ENCODE measurements around the gene CGNL1.

The CGNL1 gene, protein sequence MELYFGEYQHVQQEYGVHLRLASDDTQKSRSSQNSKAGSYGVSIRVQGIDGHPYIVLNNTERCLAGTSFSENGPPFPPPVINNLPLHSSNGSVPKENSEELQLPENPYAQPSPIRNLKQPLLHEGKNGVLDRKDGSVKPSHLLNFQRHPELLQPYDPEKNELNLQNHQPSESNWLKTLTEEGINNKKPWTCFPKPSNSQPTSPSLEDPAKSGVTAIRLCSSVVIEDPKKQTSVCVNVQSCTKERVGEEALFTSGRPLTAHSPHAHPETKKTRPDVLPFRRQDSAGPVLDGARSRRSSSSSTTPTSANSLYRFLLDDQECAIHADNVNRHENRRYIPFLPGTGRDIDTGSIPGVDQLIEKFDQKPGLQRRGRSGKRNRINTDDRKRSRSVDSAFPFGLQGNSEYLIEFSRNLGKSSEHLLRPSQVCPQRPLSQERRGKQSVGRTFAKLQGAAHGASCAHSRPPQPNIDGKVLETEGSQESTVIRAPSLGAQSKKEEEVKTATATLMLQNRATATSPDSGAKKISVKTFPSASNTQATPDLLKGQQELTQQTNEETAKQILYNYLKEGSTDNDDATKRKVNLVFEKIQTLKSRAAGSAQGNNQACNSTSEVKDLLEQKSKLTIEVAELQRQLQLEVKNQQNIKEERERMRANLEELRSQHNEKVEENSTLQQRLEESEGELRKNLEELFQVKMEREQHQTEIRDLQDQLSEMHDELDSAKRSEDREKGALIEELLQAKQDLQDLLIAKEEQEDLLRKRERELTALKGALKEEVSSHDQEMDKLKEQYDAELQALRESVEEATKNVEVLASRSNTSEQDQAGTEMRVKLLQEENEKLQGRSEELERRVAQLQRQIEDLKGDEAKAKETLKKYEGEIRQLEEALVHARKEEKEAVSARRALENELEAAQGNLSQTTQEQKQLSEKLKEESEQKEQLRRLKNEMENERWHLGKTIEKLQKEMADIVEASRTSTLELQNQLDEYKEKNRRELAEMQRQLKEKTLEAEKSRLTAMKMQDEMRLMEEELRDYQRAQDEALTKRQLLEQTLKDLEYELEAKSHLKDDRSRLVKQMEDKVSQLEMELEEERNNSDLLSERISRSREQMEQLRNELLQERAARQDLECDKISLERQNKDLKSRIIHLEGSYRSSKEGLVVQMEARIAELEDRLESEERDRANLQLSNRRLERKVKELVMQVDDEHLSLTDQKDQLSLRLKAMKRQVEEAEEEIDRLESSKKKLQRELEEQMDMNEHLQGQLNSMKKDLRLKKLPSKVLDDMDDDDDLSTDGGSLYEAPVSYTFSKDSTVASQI

DNA sequence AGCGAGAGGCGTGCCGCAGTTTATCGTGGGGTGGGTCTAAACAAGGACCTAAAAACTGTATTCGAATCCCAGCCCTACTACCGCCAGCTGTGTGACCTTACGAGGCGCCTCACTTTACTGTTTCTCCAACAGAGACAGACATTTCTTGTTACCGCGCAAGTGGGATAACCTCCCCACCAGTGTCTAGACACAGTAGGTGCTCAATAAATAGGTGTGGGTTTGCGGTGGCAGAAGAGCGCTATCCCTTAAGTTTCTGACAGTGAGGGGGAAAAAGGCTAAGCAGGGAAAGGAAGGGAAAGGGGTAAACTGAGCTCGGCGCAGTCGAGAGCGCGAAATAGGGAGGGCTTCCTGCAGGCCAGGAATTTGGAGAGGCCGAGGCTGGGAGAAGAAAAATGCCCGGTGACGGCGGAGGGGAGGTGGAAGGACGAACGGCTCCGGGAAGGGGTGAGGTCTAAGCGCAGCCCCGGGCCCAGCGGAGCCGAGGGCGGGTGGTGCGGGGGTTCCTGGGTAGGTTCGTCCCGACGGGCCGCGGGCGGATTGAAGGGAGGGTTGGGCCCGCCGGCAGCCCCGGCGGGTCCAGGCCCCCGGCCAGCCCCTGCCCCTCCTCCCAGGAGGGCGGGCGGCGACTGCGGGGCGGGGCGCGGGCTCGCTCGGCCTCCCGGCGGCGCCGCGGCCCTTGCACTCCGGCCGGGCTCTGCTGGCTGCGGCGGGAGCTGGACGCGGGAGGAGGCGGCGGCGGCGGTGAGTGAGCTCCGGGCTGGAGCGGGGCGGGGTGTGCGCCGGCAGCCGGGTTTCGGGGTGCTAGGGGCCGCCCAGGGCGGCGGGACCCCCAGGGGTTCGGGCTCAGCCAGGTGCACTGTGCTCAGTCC lies at the start of gene CGNL1:
Gene CGNL1, plus strand, starts transcription at position 679 of the 869 bp plus-strand sequence. CDS start 61,495 bp downstream, outside the sequence.
- no peak within 1 kb of the TSS for H2AFZ ChIP-seq (ENCODE audit: low read depth, low read length, severe bottlenecking)

DNA sequence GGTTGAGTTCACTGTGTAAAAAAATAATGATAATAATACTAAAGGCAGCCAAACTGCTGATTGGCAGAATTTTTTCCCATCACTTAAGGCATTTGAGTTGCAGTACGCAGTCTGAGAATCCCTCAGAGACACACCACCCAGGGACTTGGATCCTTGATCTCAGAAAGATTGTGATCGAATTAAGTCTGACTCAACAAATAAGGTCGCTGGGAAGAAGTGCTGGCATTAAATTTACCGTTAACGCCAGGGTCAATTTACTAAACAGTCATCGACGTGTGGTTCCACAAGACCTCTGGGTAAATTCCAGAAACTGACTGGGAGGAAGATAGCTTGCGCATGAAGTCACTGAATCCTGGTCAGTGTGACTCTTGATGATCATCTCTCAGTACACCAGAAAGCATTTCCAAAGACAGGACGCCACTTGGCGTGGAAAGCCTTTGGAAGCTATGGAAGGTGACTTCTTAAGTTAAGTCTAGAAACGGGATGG lies 48.3 kb upstream of the CGNL1 start:
- Histone ChIP-seq H3K4me2 (ENCODE audit: low read depth, low read length, poor library complexity, severe bottlenecking) (no peak overlapping the region), H3K79me2 (ENCODE audit: insufficient read depth, low read length) (no peaks in the 10 kb centered on the region), H3K27ac (ENCODE audit: low read depth, low read length) (no peak overlapping the region), H2AFZ (ENCODE audit: low read depth, low read length, severe bottlenecking) (no peak overlapping the region), H3K9me3 (ENCODE audit: insufficient read depth, low read length) (no peaks in the 10 kb centered on the region), H3F3A (ENCODE audit: insufficient read depth) (0 out of 2 replicates have a peak, but pooled peaks cover 3% of the 10 kb centered on the region), H3K36me3 (ENCODE audit: low read length) (no peaks in the 10 kb centered on the region), H3K27me3 (ENCODE audit: low read length) (no peaks in the 10 kb centered on the region), H3K9me2 (replicated peaks; ENCODE audit: insufficient read depth, low read length) (no peaks in the 10 kb centered on the region), H3K9ac (ENCODE audit: low read length) (no peak overlapping the region), H4K20me1 (ENCODE audit: low read depth, low read length) (no peaks in the 10 kb centered on the region), H3K4me3 (ENCODE audit: insufficient read depth, low read length, poor library complexity, severe bottlenecking) (no peak overlapping the region)
- TF ChIP-seq, protein P1, sequence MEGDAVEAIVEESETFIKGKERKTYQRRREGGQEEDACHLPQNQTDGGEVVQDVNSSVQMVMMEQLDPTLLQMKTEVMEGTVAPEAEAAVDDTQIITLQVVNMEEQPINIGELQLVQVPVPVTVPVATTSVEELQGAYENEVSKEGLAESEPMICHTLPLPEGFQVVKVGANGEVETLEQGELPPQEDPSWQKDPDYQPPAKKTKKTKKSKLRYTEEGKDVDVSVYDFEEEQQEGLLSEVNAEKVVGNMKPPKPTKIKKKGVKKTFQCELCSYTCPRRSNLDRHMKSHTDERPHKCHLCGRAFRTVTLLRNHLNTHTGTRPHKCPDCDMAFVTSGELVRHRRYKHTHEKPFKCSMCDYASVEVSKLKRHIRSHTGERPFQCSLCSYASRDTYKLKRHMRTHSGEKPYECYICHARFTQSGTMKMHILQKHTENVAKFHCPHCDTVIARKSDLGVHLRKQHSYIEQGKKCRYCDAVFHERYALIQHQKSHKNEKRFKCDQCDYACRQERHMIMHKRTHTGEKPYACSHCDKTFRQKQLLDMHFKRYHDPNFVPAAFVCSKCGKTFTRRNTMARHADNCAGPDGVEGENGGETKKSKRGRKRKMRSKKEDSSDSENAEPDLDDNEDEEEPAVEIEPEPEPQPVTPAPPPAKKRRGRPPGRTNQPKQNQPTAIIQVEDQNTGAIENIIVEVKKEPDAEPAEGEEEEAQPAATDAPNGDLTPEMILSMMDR (IDR thresholded peaks at IDR 0.05; ENCODE audit: insufficient read depth, low read length, poor library complexity, severe bottlenecking), result no peak
- TF ChIP-seq EZH2phosphoT487 (conservative IDR thresholded peaks at IDR 0.05; ENCODE audit: low read length), result no peak

More for the DNA sequence above, at the start of gene CGNL1:
- H3K4me3 ChIP-seq (ENCODE audit: insufficient read depth, low read length, poor library complexity, severe bottlenecking), result no peak within 1 kb of the TSS
- no peaks in the 10 kb centered on the region for H3F3A ChIP-seq (ENCODE audit: insufficient read depth)
- H3K9me3 ChIP-seq (ENCODE audit: insufficient read depth, low read length), result no peaks in the 10 kb centered on the region
- no peaks in the 10 kb centered on the region for H3K79me2 ChIP-seq (ENCODE audit: insufficient read depth, low read length)
- no peak for TF ChIP-seq EZH2phosphoT487 (conservative IDR thresholded peaks at IDR 0.05; ENCODE audit: low read length)
- TF ChIP-seq, protein P1 (IDR thresholded peaks at IDR 0.05; ENCODE audit: insufficient read depth, low read length, poor library complexity, severe bottlenecking), result no peak
- H3K9ac ChIP-seq (ENCODE audit: low read length), result no peak within 1 kb of the TSS
- H3K36me3 ChIP-seq (ENCODE audit: low read length), result no peaks in the 10 kb centered on the region
- H4K20me1 ChIP-seq (ENCODE audit: low read depth, low read length), result no peaks in the 10 kb centered on the region
- no peak within 1 kb of the TSS for H3K4me2 ChIP-seq (ENCODE audit: low read depth, low read length, poor library complexity, severe bottlenecking)
- no peaks in the 10 kb centered on the region for H3K9me2 ChIP-seq (replicated peaks; ENCODE audit: insufficient read depth, low read length)
- no peaks in the 10 kb centered on the region for H3K27me3 ChIP-seq (ENCODE audit: low read length)
- H3K27ac ChIP-seq (ENCODE audit: low read depth, low read length), result no peak within 1 kb of the TSS

DNA sequence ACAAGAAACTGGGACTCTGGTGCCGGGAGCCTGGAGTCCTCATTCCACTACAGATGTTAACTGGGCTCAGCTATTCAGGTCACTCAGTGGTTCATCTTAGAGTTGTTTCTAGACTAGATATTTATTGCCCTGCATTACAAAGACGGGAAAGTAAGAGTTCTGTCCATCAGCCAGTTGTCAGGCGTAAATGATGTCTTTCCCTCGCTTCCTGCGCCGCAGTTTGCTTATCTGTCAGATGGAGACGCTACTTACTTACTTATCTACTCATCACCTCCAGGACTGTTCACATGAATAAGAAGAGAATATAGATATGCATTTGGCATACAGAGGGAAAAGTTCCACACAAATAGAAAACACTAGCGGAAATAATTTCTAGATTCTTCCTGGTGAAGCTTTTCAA lies 47.8 kb upstream of the CGNL1 start:
- no peak overlapping the region for H3K27ac ChIP-seq (ENCODE audit: low read depth, low read length)
- no peak overlapping the region for H3K4me2 ChIP-seq (ENCODE audit: low read depth, low read length, poor library complexity, severe bottlenecking)
- H3K9me3 ChIP-seq (ENCODE audit: insufficient read depth, low read length), result no peaks in the 10 kb centered on the region
- H3K4me3 ChIP-seq (ENCODE audit: insufficient read depth, low read length, poor library complexity, severe bottlenecking), result no peak overlapping the region
- TF ChIP-seq, protein P1 (IDR thresholded peaks at IDR 0.05; ENCODE audit: insufficient read depth, low read length, poor library complexity, severe bottlenecking), result no peak
- no peak for TF ChIP-seq EZH2phosphoT487 (conservative IDR thresholded peaks at IDR 0.05; ENCODE audit: low read length)
- H3K36me3 ChIP-seq (ENCODE audit: low read length), result no peaks in the 10 kb centered on the region
- H3F3A ChIP-seq (ENCODE audit: insufficient read depth), result 0 out of 2 replicates have a peak, but pooled peaks cover 3% of the 10 kb centered on the region
- no peaks in the 10 kb centered on the region for H3K27me3 ChIP-seq (ENCODE audit: low read length)
- no peak overlapping the region for H2AFZ ChIP-seq (ENCODE audit: low read depth, low read length, severe bottlenecking)
- H3K79me2 ChIP-seq (ENCODE audit: insufficient read depth, low read length), result no peaks in the 10 kb centered on the region
- no peaks in the 10 kb centered on the region for H3K9me2 ChIP-seq (replicated peaks; ENCODE audit: insufficient read depth, low read length)
- H4K20me1 ChIP-seq (ENCODE audit: low read depth, low read length), result no peaks in the 10 kb centered on the region
- no peak overlapping the region for H3K9ac ChIP-seq (ENCODE audit: low read length)

All from SU-DHL-6 (cell line).